Effector CD8-positive, alpha-beta T cell (primary cell): Measurements from ENCODE around the gene CCM2.

Experiments
- DNase-seq: peaks from one replicate; lab custom pipeline; 2025; lab: John Stamatoyannopoulos, UW

CCM2 gene

DNA sequence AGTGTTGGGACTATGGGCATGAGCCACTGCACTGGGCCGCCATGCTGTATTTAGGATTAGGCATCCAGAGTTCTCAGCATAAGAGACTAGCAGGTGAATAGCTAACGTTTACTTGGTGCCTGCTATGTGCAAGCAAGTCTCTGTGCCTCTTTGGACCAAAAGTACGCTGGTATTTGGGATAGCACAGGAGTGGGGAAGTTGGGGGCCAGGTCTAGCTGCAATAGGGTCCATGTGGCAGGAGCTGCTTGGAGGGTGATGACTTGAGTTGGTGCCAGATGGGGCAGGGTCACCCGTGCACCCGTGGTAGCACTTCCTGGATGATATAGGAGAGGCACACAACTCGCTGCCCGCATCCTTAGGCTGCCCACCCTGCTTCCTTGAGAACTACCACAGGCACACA lies 66.4 kb downstream of the CCM2 start:
- no peak for DNase-seq

DNA sequence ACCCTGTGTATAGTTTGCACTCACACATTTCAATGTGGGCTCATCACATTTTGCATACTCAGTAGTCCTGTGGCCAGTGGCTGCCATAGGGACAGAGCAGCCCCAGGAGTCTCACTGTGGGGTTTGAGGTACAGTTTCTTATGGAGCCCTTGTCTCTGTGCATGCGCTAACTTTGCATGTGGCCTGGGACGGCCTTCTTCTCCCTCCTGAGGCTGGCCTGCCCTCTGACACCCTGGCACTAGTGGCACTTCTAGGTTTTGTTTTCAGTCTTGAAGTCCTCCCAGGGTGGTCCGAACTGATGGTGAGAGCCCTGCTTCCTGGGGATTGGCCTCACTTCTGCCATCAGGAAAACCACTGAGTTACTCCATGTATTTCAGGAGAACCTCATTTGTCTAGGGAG lies 67.6 kb downstream of the CCM2 start:
- DNase-seq = no peak

GRCh38 chr7:45068236-45069023 lies 68.4 kb downstream of the CCM2 start:
- DNase-seq = no peak

GRCh38 chr7:45069444-45070253 lies 69.6 kb downstream of the CCM2 start:
- no peak for DNase-seq

- no peak for DNase-seq
Observed at GRCh38 chr7:45070254-45070642, 70.2 kb downstream of the CCM2 start.

- no peak for DNase-seq
Observed at GRCh38 chr7:45071528-45071927, 71.5 kb downstream of the CCM2 start.

DNA sequence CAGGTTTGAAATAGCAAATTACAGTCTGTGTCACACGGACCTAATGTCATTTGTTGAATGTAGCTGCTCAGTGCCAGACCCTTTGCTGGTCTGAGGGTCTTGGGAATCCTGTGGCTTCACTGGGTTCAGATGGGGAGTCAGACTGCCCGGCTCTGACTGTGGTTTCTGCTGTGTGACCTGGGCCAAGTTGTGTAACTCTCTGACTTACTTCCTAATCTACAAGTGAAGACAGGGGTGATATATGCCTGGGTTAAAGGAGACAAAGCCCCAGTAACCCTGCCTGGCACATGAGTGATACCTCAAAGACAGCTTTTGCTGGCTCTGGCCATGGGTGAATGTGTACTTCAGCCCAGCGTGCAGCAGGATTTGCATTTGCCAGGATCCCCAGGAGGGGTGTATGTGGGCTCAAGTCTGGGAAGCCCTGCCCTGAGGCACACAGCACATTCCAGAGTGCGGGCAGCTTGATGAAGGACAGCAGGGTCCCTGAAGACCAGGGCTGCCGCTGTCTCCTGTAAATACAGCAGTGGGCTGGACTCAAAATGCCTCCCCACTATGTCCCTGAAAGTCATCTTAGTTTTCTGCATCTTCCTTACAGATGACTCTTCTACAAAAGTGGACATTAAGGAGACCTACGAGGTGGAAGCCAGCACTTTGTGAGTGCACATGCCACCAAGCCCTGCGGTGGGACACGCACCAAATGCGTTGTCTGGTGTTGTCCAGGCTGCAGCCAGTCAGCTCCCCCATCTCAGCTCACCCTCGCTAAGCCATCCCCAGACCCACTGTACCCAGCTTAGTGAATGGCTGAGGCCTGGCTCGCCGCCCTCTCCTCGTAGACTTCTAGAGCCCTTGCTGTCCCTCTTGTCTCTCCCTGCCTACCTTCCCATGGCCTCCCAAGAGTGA lies 72.4 kb downstream of the CCM2 start:
- DNase-seq = no peak

DNA sequence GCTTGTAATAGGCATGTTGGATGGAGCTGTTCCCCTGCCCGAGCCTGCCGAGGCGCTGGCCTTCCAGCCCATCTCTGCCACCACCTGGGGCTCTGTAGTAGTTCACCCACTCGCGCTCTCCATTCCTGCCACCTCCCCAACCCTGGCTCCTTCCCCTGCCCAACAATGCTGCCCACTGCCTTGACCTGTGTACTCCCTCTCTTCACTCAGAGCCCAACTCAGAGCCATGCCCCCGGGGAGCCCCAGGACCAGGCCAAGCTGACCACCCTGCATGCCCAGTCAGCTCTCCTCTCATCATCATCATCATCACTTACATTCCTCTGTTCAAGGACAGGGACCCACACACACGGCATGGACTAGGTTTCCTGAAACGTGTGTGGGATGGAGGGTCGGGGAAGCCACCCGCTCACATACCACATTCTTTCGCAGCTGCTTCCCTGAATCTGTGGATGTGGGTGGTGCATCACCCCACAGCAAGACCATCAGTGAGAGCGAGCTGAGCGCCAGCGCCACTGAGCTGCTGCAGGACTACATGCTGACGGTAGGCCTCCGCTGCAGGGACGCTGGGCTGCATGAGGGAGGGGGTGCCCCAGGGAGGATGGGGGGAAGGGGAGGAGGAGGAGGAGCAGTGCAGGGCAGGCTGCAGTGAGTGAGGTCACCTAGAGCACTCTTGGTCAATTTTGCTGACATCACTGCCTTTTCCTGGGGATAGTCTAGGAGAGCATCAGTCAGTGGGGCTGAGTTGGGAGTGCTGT lies 73.2 kb downstream of the CCM2 start:
- DNase-seq = no peak

- DNase-seq = no peak
Observed at GRCh38 chr7:45073786-45074527, 74.0 kb downstream of the CCM2 start.

DNA sequence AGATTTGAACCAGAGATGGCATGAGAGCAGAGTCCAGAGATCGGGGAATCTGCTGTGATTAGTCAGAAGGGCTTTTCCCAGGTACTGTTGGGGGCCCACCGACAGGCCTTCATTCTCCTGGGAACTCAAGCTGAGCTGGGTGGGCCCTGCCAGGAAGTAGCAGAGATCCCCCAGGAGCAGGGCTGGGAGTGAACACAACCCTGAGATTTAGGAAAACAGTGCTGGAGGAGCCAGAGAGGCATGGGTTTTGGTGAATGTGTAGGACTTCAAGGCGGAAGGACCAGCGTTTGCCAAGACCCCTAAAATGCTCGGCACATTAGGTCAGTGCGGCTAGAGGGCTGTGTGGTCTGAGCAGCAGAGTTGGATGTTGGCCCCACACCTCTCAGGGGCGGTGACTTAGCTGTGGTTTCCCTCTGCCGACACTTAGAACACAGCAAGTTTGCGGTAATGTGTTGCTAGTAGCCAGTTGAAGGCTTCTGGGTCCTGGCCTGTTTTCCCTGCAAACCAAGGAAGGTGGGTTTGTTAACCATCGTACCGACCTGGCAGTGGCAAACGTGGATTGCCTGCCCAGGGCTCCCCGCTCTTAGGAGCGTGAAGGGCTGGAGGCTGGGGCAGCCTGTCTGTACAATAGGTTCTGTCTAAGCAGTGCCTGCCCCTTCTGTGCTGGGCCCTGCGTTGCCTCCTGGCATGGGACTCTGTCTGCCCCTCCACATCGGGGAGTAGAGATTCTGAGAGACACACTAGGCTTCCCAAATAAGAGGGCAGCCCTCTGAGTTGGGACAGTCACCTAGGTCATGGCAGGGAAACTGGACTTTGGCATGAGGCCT lies 74.7 kb downstream of the CCM2 start:
- DNase-seq = no peak

GRCh38 chr7:45075355-45075644 lies 75.3 kb downstream of the CCM2 start:
- no peak for DNase-seq

DNA sequence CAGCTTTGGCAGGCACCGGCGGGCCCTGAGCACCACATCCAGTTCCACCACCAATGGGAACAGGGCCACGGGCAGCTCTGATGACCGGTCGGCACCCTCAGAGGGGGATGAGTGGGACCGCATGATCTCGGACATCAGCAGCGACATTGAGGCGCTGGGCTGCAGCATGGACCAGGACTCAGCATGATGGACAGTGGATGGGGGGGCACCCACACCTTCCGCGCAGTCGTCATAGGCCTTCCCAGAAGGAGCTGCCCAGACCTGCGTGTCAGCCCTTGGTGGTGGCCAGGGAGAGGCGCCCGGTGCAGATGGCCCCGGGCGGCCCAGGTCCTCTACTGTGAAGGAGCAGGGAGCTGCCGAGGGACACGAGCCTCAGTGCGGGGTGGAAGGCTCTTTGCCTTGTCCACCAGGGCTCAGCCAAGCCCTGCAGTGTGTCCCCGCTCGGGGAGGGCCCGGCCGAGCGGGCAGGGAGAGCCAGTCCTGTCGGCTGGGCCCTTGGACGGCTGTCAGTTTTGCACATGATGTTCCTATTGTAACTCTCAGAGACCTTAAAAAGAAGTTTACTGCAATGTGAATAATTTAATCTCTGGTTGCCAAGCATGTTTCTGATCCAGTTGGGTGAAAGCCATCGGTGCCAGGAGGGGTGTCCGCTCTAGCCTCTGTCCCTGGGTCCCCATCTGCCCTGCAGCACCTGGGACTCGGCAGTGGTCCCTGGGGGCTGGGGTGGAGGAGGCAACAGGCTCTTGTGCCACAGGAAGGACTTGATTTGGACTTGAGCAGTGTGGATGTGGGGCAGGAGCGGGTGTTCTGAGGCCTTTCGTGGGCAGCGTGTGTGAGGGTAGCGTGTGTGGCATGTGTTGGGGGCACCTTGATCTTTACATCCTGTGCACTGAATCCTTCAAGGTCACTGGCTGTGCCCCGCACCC lies 76.1 kb downstream of the CCM2 start:
- DNase-seq = no peak

DNA sequence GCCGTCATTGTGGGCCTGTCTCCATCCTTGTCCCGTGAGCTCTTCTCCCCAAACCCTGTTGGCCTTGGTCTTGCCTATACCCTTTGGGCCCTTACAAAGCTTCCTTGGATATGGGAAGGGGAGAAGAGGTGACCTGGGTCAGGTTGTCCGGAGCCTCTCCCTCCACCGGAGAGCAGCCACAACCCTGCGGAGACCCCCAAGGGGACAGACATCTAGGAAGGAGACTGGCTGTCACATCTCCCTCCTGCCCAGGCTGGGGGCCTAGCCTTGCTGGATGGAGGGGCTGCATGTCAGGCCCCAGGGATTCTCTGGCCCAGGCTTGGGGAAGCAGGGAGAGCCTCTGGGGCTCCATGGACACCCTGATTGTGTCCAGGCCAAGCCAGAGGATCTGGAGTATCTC lies 76.9 kb downstream of the CCM2 start:
- DNase-seq = no peak

- DNase-seq = no peak
Observed at GRCh38 chr7:45077579-45077978, 77.6 kb downstream of the CCM2 start.

GRCh38 chr7:45078125-45078681 lies 78.2 kb downstream of the CCM2 start:
- no peak for DNase-seq

- DNase-seq = no peak
Observed at GRCh38 chr7:45080265-45080957, 80.4 kb downstream of the CCM2 start.

DNA sequence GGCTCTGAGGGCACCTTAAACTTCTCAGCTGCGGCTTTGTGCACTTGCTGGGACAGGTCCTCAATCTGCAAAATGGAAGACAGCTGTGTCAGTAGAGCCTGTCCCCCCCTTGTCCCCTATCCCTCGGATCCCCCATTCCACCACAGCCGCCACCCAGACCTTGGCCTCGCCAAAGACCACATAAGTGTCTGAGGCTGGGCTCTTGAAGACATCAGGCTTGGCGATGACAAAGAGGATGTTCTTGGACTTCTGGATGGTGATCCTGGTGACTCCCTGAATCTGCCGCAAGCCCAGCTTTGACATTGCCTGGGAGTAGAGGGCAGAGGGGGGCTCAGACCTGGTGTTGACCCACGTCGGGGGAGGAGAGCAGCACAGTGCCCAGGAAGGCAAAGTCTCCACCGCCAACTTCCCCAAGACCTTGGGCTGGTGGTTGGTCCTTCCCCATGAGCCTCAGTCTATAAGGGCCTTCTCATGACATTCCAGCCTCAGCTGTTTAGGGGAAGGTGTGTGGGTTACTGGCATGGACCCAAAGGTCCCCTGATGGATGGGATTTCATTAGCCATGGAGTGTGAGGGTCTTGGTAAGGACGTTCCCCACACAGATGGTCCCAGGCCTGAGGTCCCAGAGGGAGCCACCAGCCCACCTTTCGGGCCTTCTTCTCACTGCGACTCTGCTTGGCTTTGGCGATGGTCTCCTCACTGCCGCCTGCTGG lies 81.1 kb downstream of the CCM2 start:
- DNase-seq = no peak

DNA sequence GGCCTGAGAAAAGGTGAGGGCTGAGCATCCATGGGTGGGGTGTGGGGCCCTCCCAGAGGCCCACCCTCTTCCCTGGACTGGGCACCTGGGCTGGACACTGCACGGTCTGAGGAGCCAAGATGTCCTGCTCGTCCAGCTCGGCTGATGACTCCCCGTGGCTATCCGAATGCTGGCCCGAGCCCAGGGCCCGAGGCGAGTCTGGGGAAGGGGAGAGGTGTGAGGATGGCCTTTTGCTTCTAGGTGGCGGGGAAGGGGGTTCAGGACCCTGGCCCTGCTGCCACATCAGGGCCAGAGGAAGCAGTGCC lies 81.6 kb downstream of the CCM2 start:
- no peak for DNase-seq
